ENCODE results near the gene VSTM2B. TPM values are rescaled to one million over a fixed set of nuclear protein-coding genes. Genes with fewer than 3 reads are reported as not detected.

VSTM2B gene
- total and polyA plus RNA-seq, 2 of the 13 experiments (the other 11 are each of a cell fraction or from before 2014, with no cell fraction given), result not detected

GRCh38 chr19:29537601-29538000, 11.8 kb downstream of the VSTM2B start (continued):
- TF ChIP-seq ZNF142 (CRISPR knock-in tag; IDR thresholded peaks at IDR 0.05) (no peak), HOMEZ (CRISPR knock-in tag; IDR thresholded peaks at IDR 0.05; ENCODE audit: low read depth) (no peak), RFX1 (IDR thresholded peaks at IDR 0.05) (no peak), ZNF432 (CRISPR knock-in tag; IDR thresholded peaks at IDR 0.05; ENCODE audit: borderline replicate concordance) (no peak), BRF2 (CRISPR knock-in tag; IDR thresholded peaks at IDR 0.05) (no peak), IKZF5 (CRISPR knock-in tag; IDR thresholded peaks at IDR 0.05) (no peak), TOE1 (CRISPR knock-in tag; IDR thresholded peaks at IDR 0.05) (no peak), ZNF484 (CRISPR knock-in tag; IDR thresholded peaks at IDR 0.05; ENCODE audit: borderline replicate concordance, low read depth) (no peak), RNF2 (conservative IDR thresholded peaks at IDR 0.05; ENCODE audit: low read depth) (no peak), SSRP1 (CRISPR knock-in tag; IDR thresholded peaks at IDR 0.05) (no peak), ZNF3 (CRISPR knock-in tag; IDR thresholded peaks at IDR 0.05) (no peak), ZBTB37 (CRISPR knock-in tag; IDR thresholded peaks at IDR 0.05) (no peak)
